Stimulated activated CD4-positive, alpha-beta T cell treated with anti-CD3 and anti-CD28 coated beads, Interleukin-4, amount 100 ng/mL, for 1 hour (primary cell): ENCODE data around the gene PTGDS.

Source experiments
- DNase-seq: peaks from one replicate; pipeline ENCODE4 v3.0.0-alpha.2; 2020

The PTGDS gene

DNA sequence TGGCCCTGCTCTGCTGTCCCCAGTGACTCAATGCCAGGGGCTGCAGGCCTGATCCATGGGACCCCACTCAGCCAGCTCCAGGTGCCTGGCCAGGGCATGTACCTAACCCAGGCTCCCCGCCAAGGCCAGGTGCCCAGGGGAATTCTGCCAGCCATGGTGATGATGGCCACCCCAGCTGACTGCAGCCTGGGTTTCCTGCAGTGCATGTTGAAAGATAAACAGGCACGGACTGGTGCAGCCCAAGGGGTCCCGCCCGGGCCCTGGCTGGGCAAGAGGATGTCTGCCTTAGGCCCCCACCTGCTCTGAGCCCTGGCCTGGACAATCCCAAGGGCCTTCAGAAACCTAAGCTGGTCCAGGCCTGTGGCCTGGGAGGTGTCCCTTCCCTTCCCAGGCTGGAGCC, 49.5 kb downstream of the PTGDS start:
- no peak for DNase-seq

DNA sequence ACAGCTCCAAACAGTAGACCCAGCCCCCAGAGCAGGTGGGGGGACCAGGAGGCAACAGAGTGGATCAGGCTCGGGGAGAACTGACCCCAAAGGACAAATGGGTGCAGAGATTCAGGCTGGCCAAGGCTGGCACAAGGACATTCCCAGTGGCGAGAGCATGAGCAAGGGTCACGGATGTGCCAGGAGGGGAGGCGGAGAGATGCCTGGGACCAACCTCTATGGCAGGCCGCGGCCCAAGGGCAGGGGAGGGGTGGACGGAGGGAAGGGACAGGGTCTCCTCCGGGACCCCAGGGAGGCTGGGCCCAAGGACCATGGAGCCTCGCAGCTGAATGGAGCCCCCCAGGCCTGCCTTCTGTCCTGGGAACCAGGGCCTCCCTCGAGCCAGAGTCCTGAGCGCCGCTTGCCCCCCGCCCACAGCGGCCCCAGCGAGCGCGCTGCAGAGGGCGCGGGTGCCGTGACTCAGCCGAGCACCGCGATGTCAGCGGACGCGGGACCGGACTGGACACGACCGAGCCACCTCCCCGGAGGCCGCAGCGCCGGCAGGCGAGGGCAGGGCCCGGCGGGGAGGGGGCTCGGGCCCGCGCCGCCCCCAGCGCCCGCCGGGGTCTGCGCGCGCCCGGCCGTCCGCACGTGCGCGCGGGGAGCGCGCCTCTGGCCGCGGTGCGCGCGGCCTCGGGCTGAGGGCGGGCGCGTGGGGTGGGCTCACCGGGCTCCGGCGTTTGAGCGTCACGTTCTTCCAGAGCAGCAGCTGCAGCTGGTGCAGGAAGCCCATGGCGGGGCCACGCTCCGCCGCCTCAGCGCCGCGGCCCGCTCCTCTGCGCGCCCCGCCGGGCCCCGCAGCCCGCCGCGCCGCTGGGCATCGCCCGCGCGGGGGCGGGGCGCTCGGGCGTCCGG, 50.3 kb downstream of the PTGDS start, which contains the start of gene ABCA2:
Gene ABCA2 (minus strand): TSS at position 869 of the 894 bp plus-strand sequence. CDS start 97 bp downstream, at position 772.
- no peak for DNase-seq

DNA sequence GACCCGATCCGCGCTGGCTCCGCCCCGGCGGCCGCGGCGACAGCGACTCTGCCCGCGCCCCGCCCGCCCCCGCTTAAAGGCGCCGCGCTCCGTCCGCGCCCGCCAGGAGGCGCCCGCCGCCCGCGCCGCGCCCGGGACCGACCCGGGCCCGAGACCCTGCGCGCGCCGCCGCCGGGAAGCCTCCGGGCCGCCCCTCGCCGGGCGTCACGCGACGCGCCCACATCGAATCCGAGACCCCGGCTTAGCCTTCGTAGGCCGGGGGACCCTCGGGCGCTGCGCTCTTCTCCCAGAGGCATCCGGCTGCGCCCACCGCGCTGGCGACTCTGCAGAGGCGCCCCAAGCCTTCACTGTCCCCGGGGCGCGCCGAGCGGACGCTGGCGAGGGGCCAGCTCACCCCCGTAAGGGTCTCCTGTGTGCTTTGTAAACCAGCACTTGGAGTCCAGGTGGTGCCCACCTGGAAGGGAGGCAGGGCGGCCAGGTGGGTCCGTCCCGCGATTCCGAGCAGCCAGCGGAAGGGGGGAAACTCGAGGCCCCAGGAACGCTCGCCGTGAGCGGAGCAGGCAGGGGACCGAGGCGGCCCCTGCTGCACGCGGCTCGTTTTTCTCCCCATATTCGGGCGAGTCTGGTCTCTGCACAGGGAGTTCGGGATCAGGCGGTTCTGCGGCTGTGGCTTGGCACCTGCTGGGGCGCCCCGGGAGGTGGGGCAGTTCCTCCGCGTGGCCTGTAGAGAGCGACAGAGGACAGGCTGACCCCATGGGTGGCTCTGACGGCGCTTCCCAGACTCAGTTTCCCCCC, 51.2 kb downstream of the PTGDS start:
- DNase-seq: peak; percentile 68

DNA sequence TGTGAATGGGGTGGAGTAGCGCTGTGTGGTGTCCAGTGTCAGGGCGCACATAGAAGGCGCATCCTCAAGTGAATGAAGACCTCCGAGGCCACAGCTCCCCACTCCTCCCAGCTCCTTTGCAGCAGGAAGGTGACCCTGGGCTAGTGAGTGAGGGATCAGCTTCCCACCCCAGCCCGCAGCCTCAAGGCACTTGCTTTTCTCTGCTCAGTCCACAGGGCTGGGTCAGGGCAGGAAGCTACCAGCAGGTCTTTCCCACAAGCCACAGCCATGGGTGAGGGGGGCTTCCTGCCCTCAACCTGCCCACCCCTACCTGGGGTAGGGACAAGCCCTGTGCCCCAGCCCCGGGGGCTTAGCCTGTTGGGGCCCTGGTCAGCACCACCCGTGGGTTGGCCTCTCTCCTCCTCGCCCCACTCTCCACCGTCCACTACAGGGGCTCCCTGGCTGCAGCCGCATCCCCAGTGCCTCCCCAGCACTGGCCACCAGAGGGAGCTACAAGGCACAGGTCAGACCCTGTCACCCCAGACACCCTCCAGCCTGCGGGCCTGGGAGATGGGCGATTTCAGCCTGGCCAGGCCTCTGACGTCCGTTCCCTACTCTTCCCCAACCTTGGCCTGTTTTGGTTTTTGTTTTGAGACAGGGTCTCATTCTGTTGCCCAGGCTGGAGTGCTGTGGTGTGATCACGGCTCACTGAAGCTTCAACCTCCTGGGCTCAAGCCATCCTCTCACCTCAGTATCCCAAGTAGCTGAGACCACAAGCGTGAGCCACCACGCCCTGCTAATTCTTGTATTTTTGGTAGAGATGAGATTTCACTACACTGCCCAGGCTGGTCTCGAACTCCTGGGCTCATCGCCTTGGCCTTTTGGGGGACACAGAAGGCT, 52.0 kb downstream of the PTGDS start:
- peak; percentile 75 for DNase-seq

DNA sequence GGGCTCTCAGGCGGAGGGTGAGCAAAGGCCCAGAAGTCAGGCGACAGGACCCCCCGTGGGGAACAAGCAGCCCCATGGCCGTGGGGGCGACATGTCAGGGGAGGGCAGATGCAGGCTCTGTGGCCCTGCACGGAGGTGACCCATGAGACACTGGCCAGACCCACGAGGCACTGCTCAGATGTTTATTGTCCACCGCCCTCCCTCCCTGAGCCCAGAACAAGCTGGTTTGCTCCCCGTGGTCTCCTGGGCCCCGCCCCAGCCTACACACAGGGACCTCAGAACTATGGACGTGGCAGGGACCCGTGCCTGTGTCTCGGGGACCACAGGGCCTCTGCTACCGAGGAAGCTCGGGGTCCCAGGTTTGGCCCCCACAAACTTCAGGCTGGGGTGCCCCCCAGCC, 52.7 kb downstream of the PTGDS start:
- DNase-seq: no peak

DNA sequence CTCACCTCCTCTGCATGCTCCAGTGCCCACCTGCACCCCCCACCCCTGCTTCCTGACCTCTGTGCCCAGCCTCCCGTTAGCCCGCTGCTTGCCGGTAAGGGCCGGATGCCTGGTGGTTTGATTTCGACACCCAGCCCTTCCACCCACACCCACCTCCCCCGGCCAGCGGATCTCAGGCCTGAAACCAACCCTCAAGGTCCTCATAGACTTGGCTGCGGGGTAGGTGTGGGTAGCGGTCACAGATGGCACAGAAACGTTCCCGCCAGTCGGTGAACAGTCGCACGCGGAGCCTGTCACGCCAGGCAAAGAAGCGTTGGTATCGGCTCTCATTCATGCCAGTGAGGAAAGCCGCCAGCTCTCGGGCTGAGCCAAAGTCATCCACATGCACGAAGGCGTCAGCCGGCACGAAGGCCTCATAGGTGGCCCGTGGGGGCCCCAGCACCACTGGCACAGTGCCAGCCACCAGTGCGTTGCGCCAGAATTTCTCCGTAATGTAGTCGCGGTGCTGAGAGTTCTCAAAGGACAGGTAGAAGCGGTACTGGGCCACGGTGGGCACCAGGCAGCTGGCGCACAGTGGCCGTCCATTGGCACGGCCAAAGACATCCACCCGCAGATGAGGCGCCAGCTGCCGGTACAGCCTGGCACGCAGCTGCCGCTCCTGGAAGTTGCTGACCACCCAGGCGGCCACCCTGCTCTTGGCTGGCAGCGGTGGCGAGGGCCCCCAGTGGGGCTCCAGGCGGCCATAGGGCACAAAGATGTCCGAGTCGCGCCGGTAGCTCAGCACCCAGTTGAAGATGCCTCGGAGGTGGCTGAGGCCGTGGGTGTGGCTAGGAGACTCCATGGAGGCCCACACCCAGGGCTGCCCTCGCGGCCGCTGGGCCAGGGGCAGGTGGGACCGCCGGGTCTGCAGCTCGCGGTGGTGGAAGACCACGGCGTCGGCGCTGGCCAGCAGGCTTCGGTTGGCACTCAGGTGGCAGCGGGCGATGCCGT, 53.5 kb downstream of the PTGDS start:
- peak; percentile 33 for DNase-seq
